ENCODE data around the gene ARRDC1. TPM values are rescaled to one million over a fixed set of nuclear protein-coding genes. Genes with fewer than 3 reads are reported as not detected.

The ARRDC1 gene
- total and polyA plus RNA-seq, 9 of the 15 experiments (the other 6 are each of a cell fraction or from before 2014, with no cell fraction given), result 0.21 to 45.3 (median 18.6) TPM

DNA sequence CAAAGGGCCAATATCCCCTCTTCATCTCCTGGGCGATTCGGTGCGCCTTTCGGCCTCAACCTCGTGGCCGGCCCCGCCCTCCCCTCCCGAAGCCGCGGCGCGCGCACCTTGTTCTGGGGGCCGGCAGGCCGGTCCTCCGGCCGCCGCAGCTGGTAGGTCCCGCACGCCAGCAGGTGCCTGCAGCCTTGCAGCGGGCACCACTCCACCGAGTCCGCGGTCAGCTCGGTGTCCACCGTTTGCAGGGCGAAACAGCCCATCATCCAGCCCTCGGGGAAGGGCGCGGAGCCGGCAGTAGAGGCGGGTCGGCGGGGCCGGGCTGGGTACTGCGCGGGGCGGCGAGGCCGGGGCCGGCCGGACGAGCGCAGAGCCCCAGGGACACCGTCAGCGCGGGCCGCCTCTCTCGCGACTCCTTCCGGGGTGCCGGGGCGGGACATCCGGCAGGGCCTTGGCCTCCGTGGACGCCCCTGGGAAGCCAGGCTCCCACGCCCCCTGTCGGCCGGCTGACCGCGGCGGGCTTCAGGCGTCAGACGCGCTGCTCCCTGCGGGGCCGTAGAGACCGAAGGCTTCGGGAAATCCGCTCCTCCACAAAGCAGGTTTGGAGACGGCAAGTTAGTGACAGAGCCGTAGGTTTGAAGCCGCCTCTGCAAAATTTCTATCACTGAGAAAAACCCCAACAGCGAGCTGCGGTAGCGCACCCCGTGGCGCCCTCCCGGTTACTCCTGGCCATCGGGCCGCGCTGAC, 26.8 kb upstream of the ARRDC1 start, which contains the start of gene DPH7 (continued):
- TF ChIP-seq JUND (IDR thresholded peaks at IDR 0.05; ENCODE audit: borderline replicate concordance, low read depth, low read length) (peak; percentile 49), JUND (tag; IDR thresholded peaks at IDR 0.05; ENCODE audit: borderline replicate concordance, low read depth, low read length) (no peak; the same call in 2 of the 3 replicates), CBX2 (IDR thresholded peaks at IDR 0.05; ENCODE audit: insufficient read depth, low read length, poor library complexity, severe bottlenecking) (no peak), HMGN3 (IDR thresholded peaks at IDR 0.05; ENCODE audit: borderline replicate concordance, extremely low read depth, insufficient read length, low read depth, low read length) (peak; percentile 91), GATA2 (CRISPR knock-in tag; IDR thresholded peaks at IDR 0.05) (no peak), KDM5B (IDR thresholded peaks at IDR 0.05; ENCODE audit: insufficient replicate concordance, low read depth, low read length) (peak; percentile 68), GABPA (tag; conservative IDR thresholded peaks at IDR 0.05; ENCODE audit: low read depth) (peak; percentile 100), EHMT2 (IDR thresholded peaks at IDR 0.05) (no peak), BCL6 (CRISPR knock-in tag; IDR thresholded peaks at IDR 0.05) (0 out of 2 replicates have a peak, but pooled peaks have one; percentile 9), SNIP1 (IDR thresholded peaks at IDR 0.05; ENCODE audit: low read depth) (peak; percentile 72; the same call in 1 of the 2 replicates), ZNF253 (CRISPR knock-in tag; conservative IDR thresholded peaks at IDR 0.05) (no peak), NCOA6 (IDR thresholded peaks at IDR 0.05) (no peak), MCM2 (IDR thresholded peaks at IDR 0.05; ENCODE audit: low read depth) (no peak), RBM17 (IDR thresholded peaks at IDR 0.05; ENCODE audit: borderline replicate concordance, low read depth, low read length) (no peak), ZFPM2 (CRISPR knock-in tag; IDR thresholded peaks at IDR 0.05) (no peak), HMG20A (CRISPR knock-in tag; conservative IDR thresholded peaks at IDR 0.05) (no peak)
- TF ChIP-seq, protein P1, sequence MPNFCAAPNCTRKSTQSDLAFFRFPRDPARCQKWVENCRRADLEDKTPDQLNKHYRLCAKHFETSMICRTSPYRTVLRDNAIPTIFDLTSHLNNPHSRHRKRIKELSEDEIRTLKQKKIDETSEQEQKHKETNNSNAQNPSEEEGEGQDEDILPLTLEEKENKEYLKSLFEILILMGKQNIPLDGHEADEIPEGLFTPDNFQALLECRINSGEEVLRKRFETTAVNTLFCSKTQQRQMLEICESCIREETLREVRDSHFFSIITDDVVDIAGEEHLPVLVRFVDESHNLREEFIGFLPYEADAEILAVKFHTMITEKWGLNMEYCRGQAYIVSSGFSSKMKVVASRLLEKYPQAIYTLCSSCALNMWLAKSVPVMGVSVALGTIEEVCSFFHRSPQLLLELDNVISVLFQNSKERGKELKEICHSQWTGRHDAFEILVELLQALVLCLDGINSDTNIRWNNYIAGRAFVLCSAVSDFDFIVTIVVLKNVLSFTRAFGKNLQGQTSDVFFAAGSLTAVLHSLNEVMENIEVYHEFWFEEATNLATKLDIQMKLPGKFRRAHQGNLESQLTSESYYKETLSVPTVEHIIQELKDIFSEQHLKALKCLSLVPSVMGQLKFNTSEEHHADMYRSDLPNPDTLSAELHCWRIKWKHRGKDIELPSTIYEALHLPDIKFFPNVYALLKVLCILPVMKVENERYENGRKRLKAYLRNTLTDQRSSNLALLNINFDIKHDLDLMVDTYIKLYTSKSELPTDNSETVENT (CRISPR knock-in tag; IDR thresholded peaks at IDR 0.05), result peak; percentile 93
- TF ChIP-seq, protein P2, sequence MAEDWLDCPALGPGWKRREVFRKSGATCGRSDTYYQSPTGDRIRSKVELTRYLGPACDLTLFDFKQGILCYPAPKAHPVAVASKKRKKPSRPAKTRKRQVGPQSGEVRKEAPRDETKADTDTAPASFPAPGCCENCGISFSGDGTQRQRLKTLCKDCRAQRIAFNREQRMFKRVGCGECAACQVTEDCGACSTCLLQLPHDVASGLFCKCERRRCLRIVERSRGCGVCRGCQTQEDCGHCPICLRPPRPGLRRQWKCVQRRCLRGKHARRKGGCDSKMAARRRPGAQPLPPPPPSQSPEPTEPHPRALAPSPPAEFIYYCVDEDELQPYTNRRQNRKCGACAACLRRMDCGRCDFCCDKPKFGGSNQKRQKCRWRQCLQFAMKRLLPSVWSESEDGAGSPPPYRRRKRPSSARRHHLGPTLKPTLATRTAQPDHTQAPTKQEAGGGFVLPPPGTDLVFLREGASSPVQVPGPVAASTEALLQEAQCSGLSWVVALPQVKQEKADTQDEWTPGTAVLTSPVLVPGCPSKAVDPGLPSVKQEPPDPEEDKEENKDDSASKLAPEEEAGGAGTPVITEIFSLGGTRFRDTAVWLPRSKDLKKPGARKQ (CRISPR knock-in tag; IDR thresholded peaks at IDR 0.05), result no peak
- TF ChIP-seq, protein P3, sequence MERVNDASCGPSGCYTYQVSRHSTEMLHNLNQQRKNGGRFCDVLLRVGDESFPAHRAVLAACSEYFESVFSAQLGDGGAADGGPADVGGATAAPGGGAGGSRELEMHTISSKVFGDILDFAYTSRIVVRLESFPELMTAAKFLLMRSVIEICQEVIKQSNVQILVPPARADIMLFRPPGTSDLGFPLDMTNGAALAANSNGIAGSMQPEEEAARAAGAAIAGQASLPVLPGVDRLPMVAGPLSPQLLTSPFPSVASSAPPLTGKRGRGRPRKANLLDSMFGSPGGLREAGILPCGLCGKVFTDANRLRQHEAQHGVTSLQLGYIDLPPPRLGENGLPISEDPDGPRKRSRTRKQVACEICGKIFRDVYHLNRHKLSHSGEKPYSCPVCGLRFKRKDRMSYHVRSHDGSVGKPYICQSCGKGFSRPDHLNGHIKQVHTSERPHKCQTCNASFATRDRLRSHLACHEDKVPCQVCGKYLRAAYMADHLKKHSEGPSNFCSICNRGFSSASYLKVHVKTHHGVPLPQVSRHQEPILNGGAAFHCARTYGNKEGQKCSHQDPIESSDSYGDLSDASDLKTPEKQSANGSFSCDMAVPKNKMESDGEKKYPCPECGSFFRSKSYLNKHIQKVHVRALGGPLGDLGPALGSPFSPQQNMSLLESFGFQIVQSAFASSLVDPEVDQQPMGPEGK (CRISPR knock-in tag; IDR thresholded peaks at IDR 0.05; ENCODE audit: borderline replicate concordance), result no peak
- TF ChIP-seq, protein P4, sequence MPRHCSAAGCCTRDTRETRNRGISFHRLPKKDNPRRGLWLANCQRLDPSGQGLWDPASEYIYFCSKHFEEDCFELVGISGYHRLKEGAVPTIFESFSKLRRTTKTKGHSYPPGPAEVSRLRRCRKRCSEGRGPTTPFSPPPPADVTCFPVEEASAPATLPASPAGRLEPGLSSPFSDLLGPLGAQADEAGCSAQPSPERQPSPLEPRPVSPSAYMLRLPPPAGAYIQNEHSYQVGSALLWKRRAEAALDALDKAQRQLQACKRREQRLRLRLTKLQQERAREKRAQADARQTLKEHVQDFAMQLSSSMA (CRISPR knock-in tag; IDR thresholded peaks at IDR 0.05), result peak; percentile 64; the same call in 1 of the 2 replicates

Measured in K562 (cell line).